ENCODE results near the gene PRKG2.
A peak's percentile ranks its signal among the peaks of the same experiment; 100 is the strongest.

Gene PRKG2

GRCh38 chr4:81071013-81071412 lies 144.0 kb downstream of the PRKG2 start:
- TF ChIP-seq POLR2A (IDR thresholded peaks at IDR 0.05; ENCODE audit: low read depth, low read length) (no peak), TAF1 (IDR thresholded peaks at IDR 0.05; ENCODE audit: borderline replicate concordance, low read depth, low read length) (no peak), POLR2AphosphoS5 (IDR thresholded peaks at IDR 0.05; ENCODE audit: low read depth, low read length) (no peak)
- FAIRE-seq: no peak
- no peak for DNase-seq (ENCODE audit: insufficient read length)

GRCh38 chr4:81069706-81070331 lies 145.2 kb downstream of the PRKG2 start:
- FAIRE-seq (peak; percentile 84), DNase-seq (ENCODE audit: insufficient read length) (no peak)
- TF ChIP-seq POLR2A (IDR thresholded peaks at IDR 0.05; ENCODE audit: low read depth, low read length): no peak
- TF ChIP-seq TAF1 (IDR thresholded peaks at IDR 0.05; ENCODE audit: borderline replicate concordance, low read depth, low read length): no peak
- no peak for TF ChIP-seq POLR2AphosphoS5 (IDR thresholded peaks at IDR 0.05; ENCODE audit: low read depth, low read length)

GRCh38 chr4:81065446-81065845 lies 149.6 kb downstream of the PRKG2 start:
- FAIRE-seq (no peak), DNase-seq (ENCODE audit: insufficient read length) (no peak)
- TF ChIP-seq TAF1 (IDR thresholded peaks at IDR 0.05; ENCODE audit: borderline replicate concordance, low read depth, low read length): no peak
- no peak for TF ChIP-seq POLR2A (IDR thresholded peaks at IDR 0.05; ENCODE audit: low read depth, low read length)
- TF ChIP-seq POLR2AphosphoS5 (IDR thresholded peaks at IDR 0.05; ENCODE audit: low read depth, low read length): no peak

GRCh38 chr4:81062001-81062400 lies 153.0 kb downstream of the PRKG2 start:
- DNase-seq (ENCODE audit: insufficient read length) (no peak), FAIRE-seq (no peak)
- TF ChIP-seq POLR2A (IDR thresholded peaks at IDR 0.05; ENCODE audit: low read depth, low read length) (no peak), TAF1 (IDR thresholded peaks at IDR 0.05; ENCODE audit: borderline replicate concordance, low read depth, low read length) (no peak), POLR2AphosphoS5 (IDR thresholded peaks at IDR 0.05; ENCODE audit: low read depth, low read length) (no peak)

GRCh38 chr4:81061344-81061730 lies 153.7 kb downstream of the PRKG2 start:
- no peak for FAIRE-seq
- TF ChIP-seq POLR2A (IDR thresholded peaks at IDR 0.05; ENCODE audit: low read depth, low read length): no peak
- TF ChIP-seq POLR2AphosphoS5 (IDR thresholded peaks at IDR 0.05; ENCODE audit: low read depth, low read length): no peak
- TF ChIP-seq TAF1 (IDR thresholded peaks at IDR 0.05; ENCODE audit: borderline replicate concordance, low read depth, low read length): no peak
- no peak for DNase-seq (ENCODE audit: insufficient read length)

- TF ChIP-seq POLR2AphosphoS5 (IDR thresholded peaks at IDR 0.05; ENCODE audit: low read depth, low read length) (no peak), TAF1 (IDR thresholded peaks at IDR 0.05; ENCODE audit: borderline replicate concordance, low read depth, low read length) (no peak), POLR2A (IDR thresholded peaks at IDR 0.05; ENCODE audit: low read depth, low read length) (no peak)
- DNase-seq (ENCODE audit: insufficient read length) (no peak), FAIRE-seq (peak; percentile 30)
Observed at GRCh38 chr4:81060587-81061343, 154.3 kb downstream of the PRKG2 start.

- TF ChIP-seq POLR2AphosphoS5 (IDR thresholded peaks at IDR 0.05; ENCODE audit: low read depth, low read length) (no peak), POLR2A (IDR thresholded peaks at IDR 0.05; ENCODE audit: low read depth, low read length) (no peak), TAF1 (IDR thresholded peaks at IDR 0.05; ENCODE audit: borderline replicate concordance, low read depth, low read length) (no peak)
- no peak for FAIRE-seq
- DNase-seq (ENCODE audit: insufficient read length): no peak
Observed at GRCh38 chr4:81058621-81059020, 156.4 kb downstream of the PRKG2 start.

GRCh38 chr4:81052119-81053068 lies 162.6 kb downstream of the PRKG2 start:
- FAIRE-seq: peak; percentile 81
- TF ChIP-seq POLR2AphosphoS5 (IDR thresholded peaks at IDR 0.05; ENCODE audit: low read depth, low read length) (peak; percentile 64; the same call in 1 of the 2 replicates), POLR2A (IDR thresholded peaks at IDR 0.05; ENCODE audit: low read depth, low read length) (no peak)
- no peak for DNase-seq (ENCODE audit: insufficient read length)

- DNase-seq (ENCODE audit: insufficient read length): no peak
- no peak for TF ChIP-seq POLR2AphosphoS5 (IDR thresholded peaks at IDR 0.05; ENCODE audit: low read depth, low read length)
- no peak for TF ChIP-seq TAF1 (IDR thresholded peaks at IDR 0.05; ENCODE audit: borderline replicate concordance, low read depth, low read length)
- no peak for TF ChIP-seq POLR2A (IDR thresholded peaks at IDR 0.05; ENCODE audit: low read depth, low read length)
- no peak for FAIRE-seq
Observed at GRCh38 chr4:81049907-81050306, 165.1 kb downstream of the PRKG2 start.

GRCh38 chr4:81049330-81049729 lies 165.7 kb downstream of the PRKG2 start:
- DNase-seq (ENCODE audit: insufficient read length) (no peak), FAIRE-seq (no peak)
- TF ChIP-seq POLR2A (IDR thresholded peaks at IDR 0.05; ENCODE audit: low read depth, low read length) (no peak), POLR2AphosphoS5 (IDR thresholded peaks at IDR 0.05; ENCODE audit: low read depth, low read length) (no peak), TAF1 (IDR thresholded peaks at IDR 0.05; ENCODE audit: borderline replicate concordance, low read depth, low read length) (no peak)

All from GM12892 (cell line).